Breast epithelium (tissue), 4 donors: ENCODE data around the gene MRPS12. TPM values are rescaled to one million over a fixed set of nuclear protein-coding genes. Genes with fewer than 3 reads are reported as not detected.

Experiments used
- DNase-seq, 2 donors: peaks; one replicate each; pipeline ENCODE4 v3.0.0-alpha.2; 2019; ENCODE audit warnings: low spot score in 2 of 2
- H3K27ac ChIP-seq, 2 donors: fragments of 200-600 bp; sonication (generic) in 1 of 2; one replicate each; pipeline ENCODE4 v1.5.1; 2016 to 2019; ENCODE audit warnings: mild to moderate bottlenecking in 1 of 2
- H3K27me3 ChIP-seq, 2 donors: fragments of 200-600 bp; sonication (generic) in 1 of 2; one replicate each; pipeline versions ENCODE4 v1.5.1 to v1.6.0; 2017 to 2019; ENCODE audit warnings: control low read depth in 1 of 2, mild to moderate bottlenecking in 1 of 2
- H3K36me3 ChIP-seq: fragments of 200-600 bp; one replicate; pipeline ENCODE4 v1.5.1; 2019
- H3K4me1 ChIP-seq, 2 donors: fragments of 200-600 bp; sonication (generic); one replicate each; pipeline ENCODE4 v1.5.1; 2016 to 2019; ENCODE audit warnings: control low read depth in 1 of 2
- H3K4me3 ChIP-seq, 3 donors: fragments of 200-600 bp; sonication (generic); 1 replicate in 2 of 3; 2 replicates in 1 of 3; pipeline ENCODE4 v1.5.1; 2016 to 2019; ENCODE audit warnings: mild to moderate bottlenecking in 3 of 3, moderate library complexity in 2 of 3
- H3K9me3 ChIP-seq, 2 donors: fragments of 200-600 bp; sonication (generic) in 1 of 2; one replicate each; pipeline ENCODE4 v1.5.1; 2016 to 2019; ENCODE audit warnings: control low read depth in 1 of 2
- CTCF ChIP-seq, 3 donors: fragments of 450-650 bp; IDR thresholded peaks; one replicate each; pipeline ENCODE4 v1.5.1; 2016 to 2017; ENCODE audit warnings: antibody characterized with exemption in 3 of 3, mild to moderate bottlenecking in 3 of 3, moderate library complexity in 3 of 3
- POLR2A ChIP-seq: fragments of 450-650 bp; IDR thresholded peaks from one replicate; pipeline ENCODE4 v1.6.1; 2016; ENCODE audit warnings: antibody characterized with exemption, mild to moderate bottlenecking, moderate library complexity
- POLR2AphosphoS5 ChIP-seq, 3 donors: sonication (generic); formaldehyde crosslinking; IDR thresholded peaks; one replicate each; pipeline ENCODE4 v1.6.1; 2017; ENCODE audit warnings: antibody characterized with exemption in 3 of 3
- intact Hi-C: fragments of 100-400 bp; cut with DNase I; formaldehyde crosslinking; loops from one replicate; pipeline ENCODE4 v1.15.1; 2023; ENCODE audit warnings: low total_unique reads
- total RNA-seq, 3 donors: library from RNA; depleted of rRNA; stranded (reverse); fragments of >200 nt; gene quantifications; one replicate each; pipeline ENCODE4 v1.1.0, GENCODE V29; 2016

The MRPS12 gene
- total RNA-seq, 3 donors from 2014 or later: 27.5 to 41.0 (median 29.3) TPM

- intact Hi-C loops: loop anchor here (5.0 kb wide), 1 partner anchor 177 kb away; no protein-coding TSS in a partner anchor
Measured at GRCh38 chr19:38944981-38945506, 14.3 kb downstream of the MRPS12 start.

DNA sequence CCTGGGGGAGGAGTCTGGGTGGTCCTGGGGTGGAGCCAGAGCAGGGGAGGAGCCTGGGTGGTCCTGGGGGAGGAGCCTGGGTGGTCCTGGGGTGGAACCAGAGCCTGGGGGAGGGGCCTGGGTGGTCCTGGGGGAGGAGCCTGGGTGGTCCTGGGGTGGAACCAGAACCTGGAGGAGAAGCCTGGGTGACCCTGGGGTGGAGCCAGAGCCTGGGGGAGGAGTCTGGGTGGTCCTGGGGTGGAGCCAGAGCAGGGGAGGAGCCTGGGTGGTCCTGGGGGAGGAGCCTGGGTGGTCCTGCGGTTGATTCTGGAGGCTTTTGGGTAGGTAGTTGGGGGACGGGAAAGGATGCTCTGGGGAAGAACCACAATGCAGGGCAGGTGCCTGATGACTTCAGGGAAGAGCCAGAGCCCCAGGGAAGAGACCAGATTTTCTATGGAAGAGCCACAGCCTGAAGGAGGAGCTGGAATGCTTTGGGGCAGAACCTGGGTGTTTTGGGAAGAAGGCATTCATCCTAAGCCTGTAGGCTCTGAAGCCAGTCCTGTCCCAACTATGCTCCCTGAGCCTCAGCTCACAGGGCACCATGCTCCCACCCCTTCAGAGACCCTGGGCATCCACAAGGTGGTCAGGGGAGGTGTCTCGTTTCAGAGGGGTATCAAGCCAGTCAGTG, 15.0 kb downstream of the MRPS12 start:
- Histone ChIP-seq H3K9me3 (no peaks in the 10 kb centered on the region), H3K4me3 (no peak overlapping the region), H3K4me1 (no peaks in the 10 kb centered on the region), H3K27ac (no peak overlapping the region), H3K36me3 (no peaks in the 10 kb centered on the region), H3K27me3 (no peaks in the 10 kb centered on the region)
- DNase-seq: no peak
- TF ChIP-seq POLR2A: no peak
- no peak for TF ChIP-seq CTCF (IDR thresholded peaks at IDR 0.05)
- no peak for TF ChIP-seq POLR2AphosphoS5 (IDR thresholded peaks at IDR 0.05)
- intact Hi-C loops: loop anchor here (5.0 kb wide), 1 partner anchor 177 kb away; no protein-coding TSS in a partner anchor

More at GRCh38 chr19:38944981-38945506, 14.3 kb downstream of the MRPS12 start:
- TF ChIP-seq POLR2AphosphoS5 (IDR thresholded peaks at IDR 0.05): no peak
- no peak for TF ChIP-seq POLR2A
- no peak for TF ChIP-seq CTCF (IDR thresholded peaks at IDR 0.05)
- H3K4me3 ChIP-seq: no peak overlapping the region
- no peak overlapping the region for H3K27ac ChIP-seq
- no peaks in the 10 kb centered on the region for H3K9me3 ChIP-seq
- no peaks in the 10 kb centered on the region for H3K36me3 ChIP-seq
- H3K4me1 ChIP-seq: no peaks in the 10 kb centered on the region
- no peaks in the 10 kb centered on the region for H3K27me3 ChIP-seq
- no peak for DNase-seq

DNA sequence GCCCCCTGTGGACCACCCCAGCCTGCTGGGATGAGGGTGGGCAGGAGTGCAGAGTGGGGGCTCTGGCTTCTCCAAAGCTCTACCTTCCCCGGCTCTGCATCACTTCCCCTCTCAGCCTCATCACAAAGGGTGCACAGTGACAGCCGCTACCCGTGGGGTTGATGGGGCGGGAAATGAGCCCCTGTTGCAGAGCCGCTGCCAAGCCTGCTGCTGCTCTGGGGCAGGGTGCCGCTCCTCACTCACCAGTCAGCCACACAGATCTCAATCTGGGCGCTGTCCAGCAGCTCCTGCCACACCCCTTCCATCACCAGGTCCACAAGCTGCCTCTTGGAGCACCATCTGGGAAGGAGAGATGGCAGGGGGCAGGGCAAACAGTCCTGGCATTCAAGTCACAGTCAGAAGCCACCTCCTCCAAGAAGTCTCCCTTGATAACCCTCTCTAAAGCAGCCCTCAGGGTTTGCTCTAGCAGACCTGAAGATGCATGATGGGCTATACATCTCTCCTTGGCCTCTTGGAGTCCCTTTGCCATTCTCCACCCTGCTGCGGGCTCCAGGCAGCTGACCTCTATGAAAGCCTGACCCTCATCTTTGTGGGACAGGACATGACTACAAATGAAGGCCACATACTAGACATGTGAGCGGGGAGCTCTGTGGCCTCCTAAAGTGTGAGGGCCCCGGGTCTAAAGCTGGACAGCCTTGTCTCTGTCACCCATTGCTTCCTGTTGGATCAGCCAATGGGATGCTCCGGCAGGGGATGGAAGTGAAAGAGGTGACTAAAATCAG, 15.7 kb downstream of the MRPS12 start:
- TF ChIP-seq POLR2A: no peak
- no peak for TF ChIP-seq CTCF (IDR thresholded peaks at IDR 0.05)
- Histone ChIP-seq H3K27me3 (no peaks in the 10 kb centered on the region), H3K4me3 (no peak overlapping the region), H3K36me3 (no peaks in the 10 kb centered on the region), H3K27ac (no peak overlapping the region), H3K9me3 (no peaks in the 10 kb centered on the region), H3K4me1 (no peaks in the 10 kb centered on the region)
- intact Hi-C loops: loop anchor here (5.0 kb wide), 1 partner anchor 176 kb away; no protein-coding TSS in a partner anchor
- DNase-seq: no peak

DNA sequence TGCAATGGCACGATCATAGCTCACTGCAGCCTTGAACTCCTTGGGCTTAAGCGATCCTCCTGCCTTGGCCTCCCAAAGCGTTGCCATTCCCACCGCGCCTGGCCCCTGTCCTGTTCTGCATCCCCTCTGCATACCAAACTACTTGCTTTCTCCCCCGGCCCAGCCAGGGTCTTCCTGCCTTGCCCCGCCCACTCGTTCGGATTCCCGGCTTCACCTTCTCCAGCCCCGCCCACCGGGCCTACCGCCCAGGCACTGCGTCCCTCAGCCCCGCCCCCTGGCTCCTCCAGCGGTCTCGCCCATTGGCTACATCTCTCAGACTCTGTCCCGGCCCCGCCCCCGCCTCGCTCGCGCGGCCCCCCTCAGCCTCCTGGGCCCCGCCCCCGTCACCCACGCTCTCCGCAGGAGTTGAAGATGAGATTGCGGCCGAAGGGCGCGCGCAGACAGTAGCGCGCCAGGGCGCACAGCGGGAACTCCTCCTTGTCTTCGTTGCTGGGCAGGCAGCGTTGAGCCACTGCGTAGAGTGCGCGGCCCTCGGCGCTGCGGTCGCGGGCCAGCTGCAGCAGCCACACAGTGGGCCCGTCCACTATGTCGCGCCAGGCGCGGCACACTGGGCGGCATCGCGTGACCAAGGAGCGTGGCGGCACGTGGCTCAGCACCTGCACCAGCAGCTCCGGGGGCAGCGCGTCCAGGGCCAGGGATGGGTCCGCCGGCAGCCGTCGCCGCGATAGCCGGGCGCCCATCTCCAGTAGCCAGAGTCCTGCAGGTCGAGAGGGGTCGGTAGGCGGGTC, 19.0 kb downstream of the MRPS12 start:
- H3K36me3 ChIP-seq: no peaks in the 10 kb centered on the region
- TF ChIP-seq POLR2AphosphoS5 (IDR thresholded peaks at IDR 0.05): no peak
- TF ChIP-seq POLR2A: no peak
- no peak for TF ChIP-seq CTCF (IDR thresholded peaks at IDR 0.05)
- peak; percentile 84 to 87 for DNase-seq
- no peaks in the 10 kb centered on the region for H3K27me3 ChIP-seq
- intact Hi-C loops: loop anchor here (5.0 kb wide), 1 partner anchor 173 kb away; no protein-coding TSS in a partner anchor
- no peaks in the 10 kb centered on the region for H3K9me3 ChIP-seq
- no peak overlapping the region for H3K27ac ChIP-seq
- H3K4me3 ChIP-seq: peak overlapping the region; percentile 2 to 64 (median 47)
- no peaks in the 10 kb centered on the region for H3K4me1 ChIP-seq
